ENCODE data around the gene PTP4A2. TPM values are rescaled to one million over a fixed set of nuclear protein-coding genes. Genes with fewer than 3 reads are reported as not detected.

PTP4A2 gene
- total RNA-seq, 1 donor from 2014 or later = 162 TPM

DNA sequence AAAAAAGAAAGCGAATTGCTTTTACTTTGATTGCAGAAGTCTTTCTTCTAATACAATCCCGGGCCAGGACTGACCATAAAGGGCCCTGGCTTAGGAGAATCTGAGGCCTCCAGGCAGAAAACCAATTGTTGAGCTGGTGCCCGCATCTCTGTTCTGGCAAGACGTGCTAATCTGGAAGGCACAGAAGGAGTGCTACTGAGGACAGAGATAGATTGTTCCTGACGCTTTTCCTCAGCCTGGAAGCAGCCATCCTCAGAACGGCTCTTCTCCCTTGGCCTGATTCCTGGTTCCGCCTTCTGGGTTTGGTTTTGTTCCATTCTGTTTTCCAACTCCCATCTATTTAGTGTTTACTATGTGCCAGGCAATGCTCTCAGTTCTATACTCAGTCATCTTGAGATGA, 77.6 kb downstream of the PTP4A2 start:
- H3K27me3 Mint-ChIP-seq (ENCODE audit: unreplicated experiment) = no peaks in the 10 kb centered on the region
- H3K9me3 Mint-ChIP-seq (ENCODE audit: unreplicated experiment) = no peaks in the 10 kb centered on the region
- H3K36me3 Mint-ChIP-seq (ENCODE audit: low read depth, unreplicated experiment) = no peaks in the 10 kb centered on the region
- TF ChIP-seq, protein P1, sequence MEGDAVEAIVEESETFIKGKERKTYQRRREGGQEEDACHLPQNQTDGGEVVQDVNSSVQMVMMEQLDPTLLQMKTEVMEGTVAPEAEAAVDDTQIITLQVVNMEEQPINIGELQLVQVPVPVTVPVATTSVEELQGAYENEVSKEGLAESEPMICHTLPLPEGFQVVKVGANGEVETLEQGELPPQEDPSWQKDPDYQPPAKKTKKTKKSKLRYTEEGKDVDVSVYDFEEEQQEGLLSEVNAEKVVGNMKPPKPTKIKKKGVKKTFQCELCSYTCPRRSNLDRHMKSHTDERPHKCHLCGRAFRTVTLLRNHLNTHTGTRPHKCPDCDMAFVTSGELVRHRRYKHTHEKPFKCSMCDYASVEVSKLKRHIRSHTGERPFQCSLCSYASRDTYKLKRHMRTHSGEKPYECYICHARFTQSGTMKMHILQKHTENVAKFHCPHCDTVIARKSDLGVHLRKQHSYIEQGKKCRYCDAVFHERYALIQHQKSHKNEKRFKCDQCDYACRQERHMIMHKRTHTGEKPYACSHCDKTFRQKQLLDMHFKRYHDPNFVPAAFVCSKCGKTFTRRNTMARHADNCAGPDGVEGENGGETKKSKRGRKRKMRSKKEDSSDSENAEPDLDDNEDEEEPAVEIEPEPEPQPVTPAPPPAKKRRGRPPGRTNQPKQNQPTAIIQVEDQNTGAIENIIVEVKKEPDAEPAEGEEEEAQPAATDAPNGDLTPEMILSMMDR (IDR thresholded peaks at IDR 0.05; ENCODE audit: unreplicated experiment) = no peak
- DNase-seq (ENCODE audit: low spot score) = no peak
- no peak overlapping the region for H3K4me3 Mint-ChIP-seq (ENCODE audit: unreplicated experiment)
- no peaks in the 10 kb centered on the region for H3K4me1 Mint-ChIP-seq (ENCODE audit: unreplicated experiment)
- H3K27ac Mint-ChIP-seq (ENCODE audit: unreplicated experiment) = no peak overlapping the region

DNA sequence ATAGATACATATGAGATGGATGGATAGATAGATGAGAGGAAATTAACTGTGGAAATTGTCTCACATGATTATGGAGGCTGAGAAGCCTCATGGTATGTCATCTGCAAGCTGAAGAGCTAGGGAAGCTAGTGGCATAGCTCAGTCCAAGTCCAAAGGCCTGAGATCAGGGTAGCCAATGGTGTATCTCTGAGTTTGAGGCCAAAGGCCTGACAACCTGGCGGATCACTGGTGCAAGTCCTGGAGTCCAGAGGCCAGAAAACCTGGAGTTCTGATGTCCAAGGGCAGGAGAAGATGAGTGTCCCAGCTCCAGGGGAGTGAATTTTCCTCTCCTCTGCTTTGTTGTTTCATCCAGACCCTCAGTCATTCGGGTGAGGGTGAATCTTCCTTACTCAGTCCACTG, 78.4 kb downstream of the PTP4A2 start:
- DNase-seq (ENCODE audit: low spot score) = no peak
- Mint-ChIP-seq H3K9me3 (ENCODE audit: unreplicated experiment) (no peaks in the 10 kb centered on the region), H3K36me3 (ENCODE audit: low read depth, unreplicated experiment) (no peaks in the 10 kb centered on the region), H3K4me3 (ENCODE audit: unreplicated experiment) (no peak overlapping the region), H3K4me1 (ENCODE audit: unreplicated experiment) (no peaks in the 10 kb centered on the region), H3K27ac (ENCODE audit: unreplicated experiment) (no peak overlapping the region), H3K27me3 (ENCODE audit: unreplicated experiment) (no peaks in the 10 kb centered on the region)
- TF ChIP-seq, protein P1 (IDR thresholded peaks at IDR 0.05; ENCODE audit: unreplicated experiment) = no peak

DNA sequence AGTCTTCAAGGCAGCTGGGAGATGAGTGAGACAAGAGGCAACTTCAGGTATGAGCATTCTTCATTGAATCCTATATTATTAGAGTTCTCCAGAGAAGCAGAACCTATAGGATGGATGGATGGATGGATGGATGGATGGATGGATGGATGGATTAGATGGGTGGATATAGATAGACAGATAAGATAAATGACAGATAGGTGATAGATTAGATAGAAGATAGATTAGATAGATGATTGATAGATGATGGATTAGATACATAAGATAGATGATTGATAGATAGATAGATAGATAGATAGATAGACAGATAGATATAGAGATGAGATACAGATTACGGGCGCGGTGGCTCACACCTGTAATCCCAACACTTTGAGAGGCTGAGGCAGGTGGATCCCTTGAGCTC, 79.1 kb downstream of the PTP4A2 start:
- Mint-ChIP-seq H3K9me3 (ENCODE audit: unreplicated experiment) (no peaks in the 10 kb centered on the region), H3K27me3 (ENCODE audit: unreplicated experiment) (no peaks in the 10 kb centered on the region), H3K36me3 (ENCODE audit: low read depth, unreplicated experiment) (no peaks in the 10 kb centered on the region), H3K4me3 (ENCODE audit: unreplicated experiment) (no peak overlapping the region), H3K27ac (ENCODE audit: unreplicated experiment) (no peak overlapping the region), H3K4me1 (ENCODE audit: unreplicated experiment) (no peaks in the 10 kb centered on the region)
- no peak for DNase-seq (ENCODE audit: low spot score)
- TF ChIP-seq, protein P1 (IDR thresholded peaks at IDR 0.05; ENCODE audit: unreplicated experiment) = no peak

DNA sequence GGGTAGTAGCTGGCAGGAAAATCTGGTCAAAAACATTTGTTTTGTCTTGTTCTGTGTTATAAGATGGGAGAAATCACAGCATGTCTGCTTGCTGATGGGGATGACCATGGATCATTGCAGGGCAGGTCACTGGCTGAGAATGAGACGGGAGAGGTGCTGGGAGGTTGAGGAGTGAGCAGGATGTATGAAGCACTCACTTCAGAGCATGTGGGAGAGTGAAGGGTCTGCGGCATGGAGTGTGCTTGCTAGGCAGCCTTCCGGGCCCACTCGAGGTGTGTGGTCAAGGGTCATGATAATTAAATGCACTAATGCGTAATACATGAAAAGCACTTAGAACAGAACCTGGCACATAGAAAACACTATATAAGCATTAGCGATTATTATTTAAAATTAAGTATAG, 80.3 kb downstream of the PTP4A2 start:
- no peaks in the 10 kb centered on the region for H3K9me3 Mint-ChIP-seq (ENCODE audit: unreplicated experiment)
- no peaks in the 10 kb centered on the region for H3K4me1 Mint-ChIP-seq (ENCODE audit: unreplicated experiment)
- no peaks in the 10 kb centered on the region for H3K36me3 Mint-ChIP-seq (ENCODE audit: low read depth, unreplicated experiment)
- no peak overlapping the region for H3K27ac Mint-ChIP-seq (ENCODE audit: unreplicated experiment)
- TF ChIP-seq, protein P1 (IDR thresholded peaks at IDR 0.05; ENCODE audit: unreplicated experiment) = no peak
- no peak overlapping the region for H3K4me3 Mint-ChIP-seq (ENCODE audit: unreplicated experiment)
- DNase-seq (ENCODE audit: low spot score) = no peak
- H3K27me3 Mint-ChIP-seq (ENCODE audit: unreplicated experiment) = peaks cover 1% of the 10 kb centered on the region

Other genes with a start within 250 kb of the PTP4A2 start
- gene COL16A1, start 234.4 kb downstream of the PTP4A2 start, total RNA-seq (ENCODE audit: unreplicated experiment) = 5.3 TPM
- 0.44 TPM for gene ADGRB2, start 174.0 kb downstream of the PTP4A2 start, total RNA-seq (ENCODE audit: unreplicated experiment)
- gene SPOCD1, start 122.3 kb downstream of the PTP4A2 start, total RNA-seq (ENCODE audit: unreplicated experiment) = 1.5 TPM
- 203 TPM for gene KHDRBS1, start 75.5 kb upstream of the PTP4A2 start, total RNA-seq (ENCODE audit: unreplicated experiment)
- 26.9 TPM for gene TMEM39B, start 134.6 kb upstream of the PTP4A2 start, total RNA-seq (ENCODE audit: unreplicated experiment)
- gene KPNA6, start 169.7 kb upstream of the PTP4A2 start, total RNA-seq (ENCODE audit: unreplicated experiment) = 95.3 TPM
- gene TXLNA, start 241.3 kb upstream of the PTP4A2 start, total RNA-seq (ENCODE audit: unreplicated experiment) = 65.3 TPM